ENCODE measurements around the gene GALK2.
"Not testable (repeated sequence)": the region's sequence is repeated elsewhere in the genome, so short reads cannot be mapped to it uniquely, and the experiment has no call there.

GRCh38 chr15:49265117-49265516, 95.1 kb downstream of the GALK2 start:
- TF ChIP-seq, protein P1, sequence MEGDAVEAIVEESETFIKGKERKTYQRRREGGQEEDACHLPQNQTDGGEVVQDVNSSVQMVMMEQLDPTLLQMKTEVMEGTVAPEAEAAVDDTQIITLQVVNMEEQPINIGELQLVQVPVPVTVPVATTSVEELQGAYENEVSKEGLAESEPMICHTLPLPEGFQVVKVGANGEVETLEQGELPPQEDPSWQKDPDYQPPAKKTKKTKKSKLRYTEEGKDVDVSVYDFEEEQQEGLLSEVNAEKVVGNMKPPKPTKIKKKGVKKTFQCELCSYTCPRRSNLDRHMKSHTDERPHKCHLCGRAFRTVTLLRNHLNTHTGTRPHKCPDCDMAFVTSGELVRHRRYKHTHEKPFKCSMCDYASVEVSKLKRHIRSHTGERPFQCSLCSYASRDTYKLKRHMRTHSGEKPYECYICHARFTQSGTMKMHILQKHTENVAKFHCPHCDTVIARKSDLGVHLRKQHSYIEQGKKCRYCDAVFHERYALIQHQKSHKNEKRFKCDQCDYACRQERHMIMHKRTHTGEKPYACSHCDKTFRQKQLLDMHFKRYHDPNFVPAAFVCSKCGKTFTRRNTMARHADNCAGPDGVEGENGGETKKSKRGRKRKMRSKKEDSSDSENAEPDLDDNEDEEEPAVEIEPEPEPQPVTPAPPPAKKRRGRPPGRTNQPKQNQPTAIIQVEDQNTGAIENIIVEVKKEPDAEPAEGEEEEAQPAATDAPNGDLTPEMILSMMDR (IDR thresholded peaks at IDR 0.05; ENCODE audit: low read length) = not testable (repeated sequence)
- not testable (repeated sequence) for TF ChIP-seq EZH2 (optimal IDR thresholded peaks at IDR 0.05; ENCODE audit: low read depth, low read length); EZH2phosphoT487 (IDR thresholded peaks at IDR 0.05; ENCODE audit: low read length)

Measured in MM.1S (cell line).